ENCODE data around the gene PIBF1. TPM values are rescaled to one million over a fixed set of nuclear protein-coding genes. Genes with fewer than 3 reads are reported as not detected.

Gene PIBF1
- total RNA-seq, 1 donor from 2014 or later = 28.3 TPM

DNA sequence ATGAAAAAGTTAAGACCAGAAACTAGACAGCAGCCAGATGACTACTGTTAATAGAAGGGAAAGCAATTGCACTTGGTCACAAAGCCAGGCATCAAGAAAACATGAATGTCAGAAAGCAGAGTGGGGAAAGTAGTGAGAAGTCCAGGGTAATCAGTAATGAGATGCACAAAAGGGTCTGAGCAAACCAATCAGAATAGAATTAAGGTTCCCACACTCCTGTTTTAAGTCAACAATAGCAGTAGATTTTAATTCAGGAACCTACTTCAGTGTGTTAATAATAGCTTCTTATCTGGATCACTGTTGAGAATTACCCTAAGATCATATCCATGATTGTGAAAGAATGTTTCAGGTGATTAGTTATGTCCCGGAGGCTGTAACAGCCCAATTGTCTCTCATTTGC lies 204.3 kb downstream of the PIBF1 start:
- Histone ChIP-seq H3K27me3 (ENCODE audit: low read depth) (no peaks in the 10 kb centered on the region), H3K9me3 (no peaks in the 10 kb centered on the region), H3K4me3 (no peak overlapping the region), H3K4me1 (no peaks in the 10 kb centered on the region), H3K36me3 (no peaks in the 10 kb centered on the region), H3K27ac (no peak overlapping the region)
- no peak for DNase-seq
- TF ChIP-seq, protein P1, sequence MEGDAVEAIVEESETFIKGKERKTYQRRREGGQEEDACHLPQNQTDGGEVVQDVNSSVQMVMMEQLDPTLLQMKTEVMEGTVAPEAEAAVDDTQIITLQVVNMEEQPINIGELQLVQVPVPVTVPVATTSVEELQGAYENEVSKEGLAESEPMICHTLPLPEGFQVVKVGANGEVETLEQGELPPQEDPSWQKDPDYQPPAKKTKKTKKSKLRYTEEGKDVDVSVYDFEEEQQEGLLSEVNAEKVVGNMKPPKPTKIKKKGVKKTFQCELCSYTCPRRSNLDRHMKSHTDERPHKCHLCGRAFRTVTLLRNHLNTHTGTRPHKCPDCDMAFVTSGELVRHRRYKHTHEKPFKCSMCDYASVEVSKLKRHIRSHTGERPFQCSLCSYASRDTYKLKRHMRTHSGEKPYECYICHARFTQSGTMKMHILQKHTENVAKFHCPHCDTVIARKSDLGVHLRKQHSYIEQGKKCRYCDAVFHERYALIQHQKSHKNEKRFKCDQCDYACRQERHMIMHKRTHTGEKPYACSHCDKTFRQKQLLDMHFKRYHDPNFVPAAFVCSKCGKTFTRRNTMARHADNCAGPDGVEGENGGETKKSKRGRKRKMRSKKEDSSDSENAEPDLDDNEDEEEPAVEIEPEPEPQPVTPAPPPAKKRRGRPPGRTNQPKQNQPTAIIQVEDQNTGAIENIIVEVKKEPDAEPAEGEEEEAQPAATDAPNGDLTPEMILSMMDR (IDR thresholded peaks at IDR 0.05) = no peak
- intact Hi-C loops (cut with DNase I) = no loop called here
- peak; percentile 32 to 59 for ATAC-seq

DNA sequence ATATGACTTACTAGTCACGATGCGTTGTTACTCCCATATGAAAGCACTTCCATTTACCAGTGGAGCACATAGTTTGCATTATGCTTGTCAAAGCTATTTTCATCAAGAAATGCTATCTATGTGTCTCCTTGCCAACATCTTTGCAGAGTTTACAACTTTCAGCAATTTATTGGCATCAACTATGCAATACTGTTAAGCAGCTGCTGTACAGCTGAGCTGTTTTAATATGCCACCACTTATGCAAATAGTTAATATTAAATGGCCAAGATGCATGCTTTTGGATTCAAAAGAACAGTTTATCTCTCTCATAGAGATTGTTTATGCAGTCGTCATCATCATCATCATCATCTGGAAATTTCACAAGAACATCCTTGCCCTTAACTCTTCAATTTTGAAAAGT lies 209.0 kb downstream of the PIBF1 start:
- TF ChIP-seq, protein P1 (IDR thresholded peaks at IDR 0.05) = no peak
- no peaks in the 10 kb centered on the region for H3K4me1 ChIP-seq
- H3K27ac ChIP-seq = no peak overlapping the region
- DNase-seq (no peak), ATAC-seq (no peak)
- no peaks in the 10 kb centered on the region for H3K9me3 ChIP-seq
- H3K27me3 ChIP-seq (ENCODE audit: low read depth) = no peaks in the 10 kb centered on the region
- intact Hi-C loops (cut with DNase I) = no loop called here
- H3K4me3 ChIP-seq = no peak overlapping the region
- H3K36me3 ChIP-seq = no peaks in the 10 kb centered on the region

DNA sequence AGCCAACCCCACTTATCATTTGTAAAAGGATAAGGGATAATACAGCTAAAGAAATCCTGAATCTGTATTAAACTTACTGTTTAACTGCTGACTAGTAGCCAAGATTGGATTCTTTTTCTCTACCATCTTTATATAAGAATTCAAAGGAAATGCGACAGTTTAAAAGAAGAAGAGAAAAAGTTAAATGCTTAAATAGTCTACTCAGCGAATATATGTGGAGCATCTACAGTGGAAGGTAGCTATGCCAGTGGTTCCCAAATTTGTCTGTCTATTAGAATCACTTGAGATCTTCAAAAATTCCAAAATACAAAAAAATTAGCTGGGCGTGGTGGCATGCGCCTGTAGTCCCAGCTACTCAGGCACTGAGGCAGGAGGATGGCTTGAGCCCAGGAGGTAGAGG lies 216.1 kb downstream of the PIBF1 start:
- Histone ChIP-seq H3K4me3 (no peak overlapping the region), H3K4me1 (no peaks in the 10 kb centered on the region)
- TF ChIP-seq, protein P1 (IDR thresholded peaks at IDR 0.05) = no peak

DNA sequence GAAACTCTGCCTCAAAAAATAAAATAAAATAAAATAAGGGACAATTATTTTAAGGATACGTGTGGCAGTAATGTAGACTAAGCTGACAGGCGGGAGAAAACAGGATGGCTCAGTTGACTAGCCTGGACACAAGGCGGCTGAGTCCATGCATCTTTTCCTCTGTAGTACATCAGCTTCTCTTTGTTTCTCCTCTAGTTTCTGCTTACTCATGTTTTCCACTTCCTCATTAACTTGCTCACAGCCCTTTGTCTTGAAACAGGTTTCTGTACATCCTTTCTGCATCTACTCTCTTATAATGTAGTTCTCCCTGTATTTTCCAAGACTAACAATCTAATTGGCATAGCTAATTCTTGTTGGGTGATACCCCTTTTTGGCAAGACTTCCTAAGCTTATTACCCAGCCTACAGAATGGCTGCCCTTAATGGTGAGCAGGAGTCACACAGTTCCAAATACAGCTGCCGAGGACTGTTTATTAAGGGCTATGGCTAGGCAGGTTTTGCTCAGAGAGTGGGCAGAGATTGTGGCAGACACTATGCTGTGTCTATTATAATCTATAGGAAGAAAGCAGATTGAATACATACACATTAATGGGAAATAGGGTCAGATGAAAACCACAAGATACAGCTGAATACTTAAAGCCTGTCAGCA lies 218.2 kb downstream of the PIBF1 start:
- Histone ChIP-seq H3K4me1 (no peaks in the 10 kb centered on the region), H3K9me3 (no peaks in the 10 kb centered on the region), H3K27me3 (ENCODE audit: low read depth) (no peaks in the 10 kb centered on the region), H3K27ac (no peak overlapping the region), H3K4me3 (no peak overlapping the region), H3K36me3 (peaks cover 19% of the 10 kb centered on the region)
- TF ChIP-seq, protein P1 (IDR thresholded peaks at IDR 0.05) = no peak
- ATAC-seq (no peak), DNase-seq (no peak)
- intact Hi-C loops (cut with DNase I) = no loop called here

More for the DNA sequence above, 216.1 kb downstream of the PIBF1 start:
- Histone ChIP-seq H3K27me3 (ENCODE audit: low read depth) (no peaks in the 10 kb centered on the region), H3K9me3 (no peaks in the 10 kb centered on the region), H3K36me3 (peaks cover 5% of the 10 kb centered on the region), H3K27ac (no peak overlapping the region)
- DNase-seq (no peak), ATAC-seq (no peak)
- intact Hi-C loops (cut with DNase I) = no loop called here

DNA sequence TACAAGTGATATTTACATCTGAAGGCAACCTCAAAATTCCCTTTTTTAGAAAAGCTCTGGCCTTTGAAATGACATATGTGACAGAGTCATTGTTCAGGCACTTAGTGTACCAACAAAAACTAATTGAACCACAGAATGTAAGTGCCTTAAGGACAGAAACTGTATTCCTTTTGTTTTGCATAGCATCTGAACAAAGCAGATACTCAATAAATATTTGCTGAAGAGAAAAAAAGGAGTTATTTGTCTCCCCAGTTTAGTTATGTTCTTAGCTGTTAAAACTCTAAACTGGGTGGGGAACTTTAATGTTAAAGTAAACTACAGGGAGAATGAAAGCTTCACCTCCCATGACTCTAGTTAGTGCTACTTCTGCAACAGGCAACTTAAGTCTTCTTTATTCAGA lies 220.0 kb downstream of the PIBF1 start:
- Histone ChIP-seq H3K9me3 (no peaks in the 10 kb centered on the region), H3K4me1 (no peaks in the 10 kb centered on the region), H3K36me3 (peaks cover 19% of the 10 kb centered on the region), H3K27ac (no peak overlapping the region), H3K27me3 (ENCODE audit: low read depth) (no peaks in the 10 kb centered on the region), H3K4me3 (no peak overlapping the region)
- no peak for ATAC-seq
- no peak for DNase-seq
- intact Hi-C loops (cut with DNase I) = no loop called here
- TF ChIP-seq, protein P1 (IDR thresholded peaks at IDR 0.05) = no peak
